Measurements from ENCODE around the gene UBE2Q2.
"Not testable (repeated sequence)": the region's sequence is repeated elsewhere in the genome, so short reads cannot be mapped to it uniquely, and the experiment has no call there.

UBE2Q2 gene

GRCh38 chr15:75827691-75828090 is 15.6 kb upstream of the UBE2Q2 start:
- no peak for DNase-seq

- DNase-seq, result no peak
Observed at GRCh38 chr15:75828429-75828828, 14.8 kb upstream of the UBE2Q2 start.

GRCh38 chr15:75830910-75831805 is 12.1 kb upstream of the UBE2Q2 start:
- no peak for DNase-seq

GRCh38 chr15:75831806-75832102 is 11.5 kb upstream of the UBE2Q2 start:
- no peak for DNase-seq

GRCh38 chr15:75832114-75832513 is 11.1 kb upstream of the UBE2Q2 start:
- no peak for DNase-seq

- no peak for DNase-seq
Observed at GRCh38 chr15:75834021-75834420, 9.2 kb upstream of the UBE2Q2 start.

- no peak for DNase-seq
Observed at GRCh38 chr15:75835990-75836958, 7.0 kb upstream of the UBE2Q2 start.

- peak; percentile 53 for DNase-seq
Observed at GRCh38 chr15:75836959-75837334, 6.3 kb upstream of the UBE2Q2 start.

GRCh38 chr15:75840659-75841058 is 2.6 kb upstream of the UBE2Q2 start:
- DNase-seq, result peak; percentile 15

GRCh38 chr15:75841626-75842025 is 1.6 kb upstream of the UBE2Q2 start:
- no peak for DNase-seq

GRCh38 chr15:75843678-75844581 is 683 bp downstream of the UBE2Q2 start:
- DNase-seq, result peak; percentile 19

GRCh38 chr15:75844629-75845335 is 1.5 kb downstream of the UBE2Q2 start:
- DNase-seq, result no peak

GRCh38 chr15:75849167-75849566 is 5.9 kb downstream of the UBE2Q2 start:
- DNase-seq, result no peak

- no peak for DNase-seq
Observed at GRCh38 chr15:75850708-75851107, 7.5 kb downstream of the UBE2Q2 start.

- DNase-seq, result not testable (repeated sequence)
Observed at GRCh38 chr15:75851566-75851965, 8.3 kb downstream of the UBE2Q2 start.

GRCh38 chr15:75857886-75858285 is 14.6 kb downstream of the UBE2Q2 start:
- no peak for DNase-seq

- no peak for DNase-seq
Observed at GRCh38 chr15:75861750-75862402, 18.6 kb downstream of the UBE2Q2 start.

- no peak for DNase-seq
Observed at GRCh38 chr15:75862796-75863195, 19.5 kb downstream of the UBE2Q2 start.

- no peak for DNase-seq
Observed at GRCh38 chr15:75864213-75865059, 21.2 kb downstream of the UBE2Q2 start.

- not testable (repeated sequence) for DNase-seq
Observed at GRCh38 chr15:75866045-75866444, 22.8 kb downstream of the UBE2Q2 start.

- DNase-seq, result no peak
Observed at GRCh38 chr15:75866916-75867315, 23.7 kb downstream of the UBE2Q2 start.
